ENCODE data around the gene MAFG.
A peak's percentile ranks its signal among the peaks of the same experiment; 100 is the strongest.

Gene MAFG

DNA sequence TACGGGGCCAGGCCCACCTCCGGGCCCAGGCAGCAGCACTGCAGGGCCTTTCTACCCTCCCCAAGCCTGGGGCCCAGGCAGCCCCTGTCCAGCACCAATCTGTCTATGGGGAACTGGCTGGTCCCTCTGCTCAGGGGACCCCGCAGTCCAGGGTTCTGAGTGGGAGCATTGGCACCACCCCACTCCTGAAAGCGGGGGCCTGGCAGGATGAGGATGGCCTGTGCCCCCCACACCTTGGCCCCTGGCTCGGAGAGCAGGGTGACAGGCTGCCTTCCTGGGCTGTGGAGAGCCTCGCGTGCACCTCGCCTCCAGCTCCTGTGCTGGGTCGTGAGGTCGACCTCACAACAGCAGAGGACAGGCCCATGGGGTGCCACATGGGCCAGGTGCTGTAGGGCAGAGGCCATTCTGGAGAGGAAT lies 24.1 kb downstream of the MAFG start:
- H3K4me1 ChIP-seq (ENCODE audit: insufficient read depth, insufficient read length) = peaks cover 23% of the 10 kb centered on the region
- H3K4me3 ChIP-seq (ENCODE audit: insufficient read length, low read depth) = no peak overlapping the region
- no peak for DNase-seq (ENCODE audit: low read depth, low spot score)
- TF ChIP-seq ZNF274 (IDR thresholded peaks at IDR 0.05; ENCODE audit: low read depth, low read length) (no peak), YY1 (IDR thresholded peaks at IDR 0.05; ENCODE audit: insufficient read depth, insufficient read length) (no peak), SUZ12 (IDR thresholded peaks at IDR 0.05; ENCODE audit: extremely low read depth, insufficient read depth, insufficient read length) (no peak)
- peaks cover 16% of the 10 kb centered on the region for H3K27me3 ChIP-seq (ENCODE audit: insufficient read depth, insufficient read length)
- H3K9me3 ChIP-seq (ENCODE audit: insufficient read depth, low read length) = no peaks in the 10 kb centered on the region
- no peak overlapping the region for H3K9ac ChIP-seq (ENCODE audit: insufficient read length, low read depth)
- peaks cover 68% of the 10 kb centered on the region for H3K36me3 ChIP-seq (ENCODE audit: insufficient read depth, insufficient read length, low read length)

DNA sequence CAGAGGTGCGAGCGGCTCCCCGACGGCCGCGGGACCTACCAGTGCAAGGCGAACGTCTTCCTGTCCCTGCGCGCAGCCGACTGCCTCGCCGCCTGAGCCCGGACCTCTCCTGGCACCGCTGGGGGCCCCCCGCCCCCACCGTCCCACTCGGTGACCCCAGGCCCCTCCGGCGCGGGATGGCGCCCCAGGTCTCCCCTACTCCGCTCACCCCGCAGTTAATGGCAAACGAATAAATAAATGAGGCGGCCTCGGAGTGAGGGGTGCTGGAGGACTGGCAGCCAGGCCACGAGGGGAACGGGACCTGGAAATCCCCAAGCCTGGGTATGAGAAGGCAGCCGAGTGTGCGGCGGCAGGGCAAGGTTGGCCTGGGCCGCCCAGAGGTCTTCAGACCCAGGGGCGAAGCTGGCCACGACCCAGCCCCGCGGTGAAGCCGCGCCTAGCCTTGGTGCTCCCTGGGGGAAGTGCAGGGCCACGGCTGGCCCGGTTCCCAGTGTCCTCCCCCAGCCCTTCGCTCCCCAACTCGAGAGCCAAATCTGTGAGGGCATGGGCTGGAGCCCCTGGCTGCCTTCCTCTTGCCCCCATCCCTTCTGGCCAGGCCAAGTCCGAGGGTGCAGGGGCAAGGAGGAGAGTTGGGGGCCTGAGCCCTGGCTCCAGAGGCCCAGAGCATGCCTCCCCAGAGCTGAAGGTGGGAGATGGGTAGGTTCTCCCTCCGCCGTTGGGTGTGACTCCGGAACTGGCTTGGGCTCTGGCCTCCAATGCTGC lies 24.7 kb downstream of the MAFG start:
- Histone ChIP-seq H3K27me3 (ENCODE audit: insufficient read depth, insufficient read length) (peaks cover 16% of the 10 kb centered on the region), H3K9me3 (ENCODE audit: insufficient read depth, low read length) (no peaks in the 10 kb centered on the region), H3K4me1 (ENCODE audit: insufficient read depth, insufficient read length) (peaks cover 27% of the 10 kb centered on the region), H3K9ac (ENCODE audit: insufficient read length, low read depth) (peak overlapping the region; percentile 78), H3K4me3 (ENCODE audit: insufficient read length, low read depth) (peak overlapping the region; percentile 15), H3K36me3 (ENCODE audit: insufficient read depth, insufficient read length, low read length) (peaks cover 62% of the 10 kb centered on the region)
- TF ChIP-seq SUZ12 (IDR thresholded peaks at IDR 0.05; ENCODE audit: extremely low read depth, insufficient read depth, insufficient read length) = no peak
- no peak for TF ChIP-seq ZNF274 (IDR thresholded peaks at IDR 0.05; ENCODE audit: low read depth, low read length)
- TF ChIP-seq YY1 (IDR thresholded peaks at IDR 0.05; ENCODE audit: insufficient read depth, insufficient read length) = no peak
- no peak for DNase-seq (ENCODE audit: low read depth, low spot score)

DNA sequence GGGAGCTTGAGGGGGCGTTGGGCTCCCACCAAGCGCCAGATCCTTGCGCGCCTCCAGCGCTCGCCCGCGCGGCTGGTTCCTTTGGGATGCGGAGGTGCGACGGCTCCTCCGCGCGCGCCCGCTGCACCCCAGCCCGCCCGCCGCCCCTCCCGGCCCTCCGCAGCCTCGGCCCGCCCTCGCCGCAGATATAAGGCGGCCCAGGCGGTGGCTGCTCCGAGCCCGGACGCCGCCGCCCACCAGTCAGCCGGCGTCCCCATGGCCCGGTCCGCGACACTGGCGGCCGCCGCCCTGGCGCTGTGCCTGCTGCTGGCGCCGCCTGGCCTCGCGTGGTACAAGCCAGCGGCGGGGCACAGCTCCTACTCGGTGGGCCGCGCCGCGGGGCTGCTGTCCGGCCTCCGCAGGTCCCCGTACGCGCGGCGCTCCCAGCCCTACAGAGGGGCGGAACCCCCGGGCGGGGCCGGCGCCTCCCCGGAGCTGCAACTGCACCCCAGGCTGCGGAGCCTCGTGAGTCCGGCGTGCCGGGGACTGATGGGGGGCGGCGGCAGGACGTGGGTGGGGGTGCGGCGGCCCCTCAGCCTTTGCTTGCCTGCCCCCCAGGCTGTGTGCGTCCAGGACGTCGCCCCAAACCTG lies 25.4 kb downstream of the MAFG start, which contains the start of gene NPB:
NPB (plus strand) TSS at position 216 of the 630 bp plus-strand sequence; CDS start at position 256, 40 bp downstream.
- Histone ChIP-seq H3K27me3 (ENCODE audit: insufficient read depth, insufficient read length) (peaks cover 16% of the 10 kb centered on the region), H3K4me1 (ENCODE audit: insufficient read depth, insufficient read length) (peaks cover 25% of the 10 kb centered on the region), H3K9me3 (ENCODE audit: insufficient read depth, low read length) (no peaks in the 10 kb centered on the region), H3K4me3 (ENCODE audit: insufficient read length, low read depth) (peak within 1 kb of the TSS; percentile 22), H3K36me3 (ENCODE audit: insufficient read depth, insufficient read length, low read length) (peaks cover 60% of the 10 kb centered on the region), H3K9ac (ENCODE audit: insufficient read length, low read depth) (peak within 1 kb of the TSS; percentile 78)
- TF ChIP-seq ZNF274 (IDR thresholded peaks at IDR 0.05; ENCODE audit: low read depth, low read length) (no peak), SUZ12 (IDR thresholded peaks at IDR 0.05; ENCODE audit: extremely low read depth, insufficient read depth, insufficient read length) (no peak), YY1 (IDR thresholded peaks at IDR 0.05; ENCODE audit: insufficient read depth, insufficient read length) (no peak)
- no peak for DNase-seq (ENCODE audit: low read depth, low spot score)

DNA sequence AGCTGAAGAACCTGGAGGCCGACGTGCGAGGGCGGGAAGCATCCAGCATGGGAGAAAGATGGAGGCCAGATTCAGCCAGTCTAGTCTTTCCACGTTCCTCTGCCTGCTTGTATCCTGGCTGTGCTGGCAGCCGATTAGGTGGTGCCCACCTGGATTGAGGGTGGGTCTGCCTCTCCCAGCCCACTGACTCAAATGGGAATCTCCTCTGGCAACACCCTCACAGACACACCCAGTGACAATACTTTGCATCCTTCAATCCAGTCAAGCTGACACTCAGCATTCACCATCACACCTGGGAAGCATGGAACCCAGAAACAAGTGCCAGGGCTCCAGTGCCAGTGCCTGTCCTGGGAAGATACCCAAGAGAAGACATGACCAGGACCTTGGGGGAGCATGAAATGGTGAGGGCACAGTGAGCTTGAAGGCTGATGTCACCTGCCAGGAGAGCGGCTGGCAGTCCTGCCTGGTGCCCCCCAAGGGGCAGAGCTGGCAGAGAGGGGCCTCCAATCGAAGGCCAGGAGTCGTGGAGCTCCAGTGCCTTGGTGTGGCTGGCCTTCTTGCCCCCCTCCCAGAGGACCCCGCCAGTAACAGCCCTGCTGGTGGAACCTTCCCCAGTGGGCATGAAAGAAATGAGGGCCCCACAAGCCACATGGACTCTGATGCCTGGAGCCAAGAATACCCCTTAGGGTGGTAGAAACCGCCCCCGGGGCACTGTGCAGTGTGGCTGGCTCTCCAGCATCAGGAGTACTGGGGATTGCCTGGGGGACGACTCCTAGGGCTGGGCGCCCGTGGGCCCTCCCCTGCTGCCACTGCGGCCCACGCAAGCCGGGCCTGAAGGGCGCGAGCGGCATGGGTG lies 26.1 kb downstream of the MAFG start:
- peaks cover 57% of the 10 kb centered on the region for H3K36me3 ChIP-seq (ENCODE audit: insufficient read depth, insufficient read length, low read length)
- no peak for DNase-seq (ENCODE audit: low read depth, low spot score)
- TF ChIP-seq SUZ12 (IDR thresholded peaks at IDR 0.05; ENCODE audit: extremely low read depth, insufficient read depth, insufficient read length) (no peak), YY1 (IDR thresholded peaks at IDR 0.05; ENCODE audit: insufficient read depth, insufficient read length) (no peak), ZNF274 (IDR thresholded peaks at IDR 0.05; ENCODE audit: low read depth, low read length) (no peak)
- H3K9ac ChIP-seq (ENCODE audit: insufficient read length, low read depth) = peak overlapping the region; percentile 57
- peaks cover 24% of the 10 kb centered on the region for H3K4me1 ChIP-seq (ENCODE audit: insufficient read depth, insufficient read length)
- H3K27me3 ChIP-seq (ENCODE audit: insufficient read depth, insufficient read length) = peaks cover 16% of the 10 kb centered on the region
- H3K4me3 ChIP-seq (ENCODE audit: insufficient read length, low read depth) = peak overlapping the region; percentile 22
- no peaks in the 10 kb centered on the region for H3K9me3 ChIP-seq (ENCODE audit: insufficient read depth, low read length)

DNA sequence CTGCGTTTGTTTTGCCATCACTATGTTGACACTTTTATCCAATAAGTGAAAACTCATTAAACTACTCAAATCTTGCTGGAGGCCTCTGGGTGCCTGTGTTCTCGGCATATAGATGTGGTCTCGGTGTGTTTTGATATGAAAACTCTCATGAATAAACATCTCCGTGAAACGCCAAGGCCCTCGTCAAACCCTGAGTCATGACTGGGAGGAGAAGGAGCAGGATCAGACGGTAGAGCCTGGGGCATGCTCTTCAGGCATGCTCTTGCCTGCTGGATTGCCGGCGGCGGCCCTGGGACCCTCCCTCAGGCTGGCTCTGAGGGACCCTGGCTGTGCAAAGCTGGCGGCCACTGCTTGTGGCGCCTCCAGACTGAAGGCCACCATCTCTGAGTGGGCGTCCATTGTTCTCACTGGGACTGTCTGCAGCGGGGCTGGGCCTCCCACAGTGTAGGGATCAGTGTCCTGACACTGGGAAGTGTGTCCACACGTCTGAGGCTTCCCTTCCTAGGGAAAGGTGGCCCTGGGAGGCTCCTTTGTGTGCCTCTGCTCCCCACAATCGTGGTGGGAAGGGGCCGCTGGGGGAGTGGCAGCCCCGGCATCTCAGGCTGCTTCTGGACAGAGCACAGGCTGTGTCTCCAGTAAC lies 27.2 kb downstream of the MAFG start:
- peak overlapping the region; percentile 27 for H3K9ac ChIP-seq (ENCODE audit: insufficient read length, low read depth)
- no peaks in the 10 kb centered on the region for H3K9me3 ChIP-seq (ENCODE audit: insufficient read depth, low read length)
- peaks cover 24% of the 10 kb centered on the region for H3K4me1 ChIP-seq (ENCODE audit: insufficient read depth, insufficient read length)
- no peak overlapping the region for H3K4me3 ChIP-seq (ENCODE audit: insufficient read length, low read depth)
- TF ChIP-seq ZNF274 (IDR thresholded peaks at IDR 0.05; ENCODE audit: low read depth, low read length) (no peak), YY1 (IDR thresholded peaks at IDR 0.05; ENCODE audit: insufficient read depth, insufficient read length) (no peak), SUZ12 (IDR thresholded peaks at IDR 0.05; ENCODE audit: extremely low read depth, insufficient read depth, insufficient read length) (no peak)
- peaks cover 16% of the 10 kb centered on the region for H3K27me3 ChIP-seq (ENCODE audit: insufficient read depth, insufficient read length)
- no peak for DNase-seq (ENCODE audit: low read depth, low spot score)
- H3K36me3 ChIP-seq (ENCODE audit: insufficient read depth, insufficient read length, low read length) = peaks cover 55% of the 10 kb centered on the region

DNA sequence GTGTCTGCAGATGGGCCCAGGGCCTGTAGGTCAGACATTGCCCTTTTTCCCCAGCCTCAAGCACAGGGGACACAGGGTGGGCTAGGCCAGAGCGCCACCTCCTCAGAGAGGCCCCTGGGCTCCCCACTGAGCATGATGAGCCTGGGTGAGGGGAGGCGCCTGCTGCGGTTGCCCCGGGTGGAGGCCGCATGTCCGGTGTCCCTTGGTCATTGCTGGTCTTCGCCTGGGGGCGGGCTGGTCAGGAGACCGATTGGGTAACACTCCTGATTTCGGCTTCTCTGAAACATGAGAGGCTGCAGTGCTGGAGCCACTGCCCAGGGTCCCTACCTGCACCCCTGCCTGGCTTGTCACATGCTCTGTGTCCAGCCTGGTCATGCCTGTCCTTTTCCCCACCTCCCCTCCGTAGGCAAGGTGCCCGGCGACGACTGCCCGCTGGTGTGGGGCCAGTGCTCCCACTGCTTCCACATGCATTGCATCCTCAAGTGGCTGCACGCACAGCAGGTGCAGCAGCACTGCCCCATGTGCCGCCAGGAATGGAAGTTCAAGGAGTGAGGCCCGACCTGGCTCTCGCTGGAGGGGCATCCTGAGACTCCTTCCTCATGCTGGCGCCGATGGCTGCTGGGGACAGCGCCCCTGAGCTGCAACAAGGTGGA lies 27.9 kb downstream of the MAFG start:
- H3K36me3 ChIP-seq (ENCODE audit: insufficient read depth, insufficient read length, low read length) = peaks cover 54% of the 10 kb centered on the region
- H3K4me1 ChIP-seq (ENCODE audit: insufficient read depth, insufficient read length) = peaks cover 24% of the 10 kb centered on the region
- TF ChIP-seq YY1 (IDR thresholded peaks at IDR 0.05; ENCODE audit: insufficient read depth, insufficient read length) = no peak
- TF ChIP-seq ZNF274 (IDR thresholded peaks at IDR 0.05; ENCODE audit: low read depth, low read length) = no peak
- no peak for TF ChIP-seq SUZ12 (IDR thresholded peaks at IDR 0.05; ENCODE audit: extremely low read depth, insufficient read depth, insufficient read length)
- H3K27me3 ChIP-seq (ENCODE audit: insufficient read depth, insufficient read length) = peaks cover 16% of the 10 kb centered on the region
- peak overlapping the region; percentile 6 for H3K9ac ChIP-seq (ENCODE audit: insufficient read length, low read depth)
- DNase-seq (ENCODE audit: low read depth, low spot score) = no peak
- H3K9me3 ChIP-seq (ENCODE audit: insufficient read depth, low read length) = no peaks in the 10 kb centered on the region
- H3K4me3 ChIP-seq (ENCODE audit: insufficient read length, low read depth) = no peak overlapping the region

Measured in NT2/D1 (cell line).